HG03342 (cell line): ENCODE results near the gene KCNMB2.
"Not testable (repeated sequence)": the region's sequence is repeated elsewhere in the genome, so short reads cannot be mapped to it uniquely, and the experiment has no call there.

Experiments
- ATAC-seq: cut with Tn5 transposase; IDR thresholded peaks from one replicate; pipeline ENCODE4 v1.9.1; 2021; ENCODE audit warnings: mild to moderate bottlenecking, moderate library complexity; ENCODE audit not compliant: unreplicated experiment

The KCNMB2 gene

GRCh38 chr3:178745861-178746655, 209.8 kb downstream of the KCNMB2 start:
- not testable (repeated sequence) for ATAC-seq

- ATAC-seq: no peak
Measured at GRCh38 chr3:178748874-178749273, 212.6 kb downstream of the KCNMB2 start.

- no peak for ATAC-seq
Measured at GRCh38 chr3:178749471-178749870, 213.2 kb downstream of the KCNMB2 start.

GRCh38 chr3:178750639-178751300, 214.5 kb downstream of the KCNMB2 start:
- no peak for ATAC-seq

GRCh38 chr3:178752843-178753242, 216.6 kb downstream of the KCNMB2 start:
- ATAC-seq: no peak

GRCh38 chr3:178754852-178755510, 218.7 kb downstream of the KCNMB2 start:
- no peak for ATAC-seq

GRCh38 chr3:178761024-178761423, 224.8 kb downstream of the KCNMB2 start:
- ATAC-seq: no peak

- no peak for ATAC-seq
Measured at GRCh38 chr3:178761461-178761860, 225.2 kb downstream of the KCNMB2 start.

GRCh38 chr3:178762385-178762784, 226.1 kb downstream of the KCNMB2 start:
- no peak for ATAC-seq

- no peak for ATAC-seq
Measured at GRCh38 chr3:178765472-178765871, 229.2 kb downstream of the KCNMB2 start.

GRCh38 chr3:178767581-178767980, 231.3 kb downstream of the KCNMB2 start:
- no peak for ATAC-seq

- ATAC-seq: peak; percentile 45
Measured at GRCh38 chr3:178768072-178768864, 232.0 kb downstream of the KCNMB2 start.

GRCh38 chr3:178771511-178771910, 235.3 kb downstream of the KCNMB2 start:
- no peak for ATAC-seq

GRCh38 chr3:178772746-178773145, 236.5 kb downstream of the KCNMB2 start:
- ATAC-seq: no peak

- no peak for ATAC-seq
Measured at GRCh38 chr3:178773358-178773757, 237.1 kb downstream of the KCNMB2 start.

- peak; percentile 70 for ATAC-seq
Measured at GRCh38 chr3:178777718-178778411, 241.6 kb downstream of the KCNMB2 start.

- ATAC-seq: no peak
Measured at GRCh38 chr3:178778589-178778988, 242.4 kb downstream of the KCNMB2 start.

- no peak for ATAC-seq
Measured at GRCh38 chr3:178785961-178786360, 249.7 kb downstream of the KCNMB2 start.

- ATAC-seq: no peak
Measured at GRCh38 chr3:178787960-178788359, 251.7 kb downstream of the KCNMB2 start.

- no peak for ATAC-seq
Measured at GRCh38 chr3:178794711-178795110, 258.5 kb downstream of the KCNMB2 start.
